ENCODE measurements around the gene GRIFIN. TPM values are rescaled to one million over a fixed set of nuclear protein-coding genes. Genes with fewer than 3 reads are reported as not detected.

The GRIFIN gene
- total RNA-seq, 1 donor from 2014 or later, result not detected

GRCh38 chr7:2503056-2503941 is 27.1 kb upstream of the GRIFIN start:
- H3K4me1 Mint-ChIP-seq (ENCODE audit: low read depth), result peaks cover 2% of the 10 kb centered on the region
- no peak for DNase-seq (ENCODE audit: low spot score, unreplicated experiment)
- no peaks in the 10 kb centered on the region for H3K36me3 Mint-ChIP-seq (ENCODE audit: insufficient read depth)
- no peak overlapping the region for H3K27ac Mint-ChIP-seq
- peaks cover 6% of the 10 kb centered on the region for H3K27me3 Mint-ChIP-seq
- no peaks in the 10 kb centered on the region for H3K9me3 Mint-ChIP-seq (ENCODE audit: low read depth)
- no peak overlapping the region for H3K4me3 Mint-ChIP-seq (ENCODE audit: low read depth)
- TF ChIP-seq CTCF (IDR thresholded peaks at IDR 0.05; ENCODE audit: unreplicated experiment), result no peak

- no peak overlapping the region for H3K27ac Mint-ChIP-seq
- peaks cover 2% of the 10 kb centered on the region for H3K4me1 Mint-ChIP-seq (ENCODE audit: low read depth)
- peaks cover 6% of the 10 kb centered on the region for H3K27me3 Mint-ChIP-seq
- no peaks in the 10 kb centered on the region for H3K36me3 Mint-ChIP-seq (ENCODE audit: insufficient read depth)
- no peaks in the 10 kb centered on the region for H3K9me3 Mint-ChIP-seq (ENCODE audit: low read depth)
- TF ChIP-seq CTCF (IDR thresholded peaks at IDR 0.05; ENCODE audit: unreplicated experiment), result no peak
- DNase-seq (ENCODE audit: low spot score, unreplicated experiment), result no peak
- H3K4me3 Mint-ChIP-seq (ENCODE audit: low read depth), result no peak overlapping the region
Measured at GRCh38 chr7:2502647-2502966, 26.4 kb upstream of the GRIFIN start.

- Mint-ChIP-seq H3K4me3 (ENCODE audit: low read depth) (no peak overlapping the region), H3K27me3 (peaks cover 6% of the 10 kb centered on the region), H3K36me3 (ENCODE audit: insufficient read depth) (no peaks in the 10 kb centered on the region), H3K27ac (no peak overlapping the region), H3K9me3 (ENCODE audit: low read depth) (no peaks in the 10 kb centered on the region), H3K4me1 (ENCODE audit: low read depth) (peaks cover 4% of the 10 kb centered on the region)
- DNase-seq (ENCODE audit: low spot score, unreplicated experiment), result no peak
- no peak for TF ChIP-seq CTCF (IDR thresholded peaks at IDR 0.05; ENCODE audit: unreplicated experiment)
Measured at GRCh38 chr7:2501947-2502646, 25.9 kb upstream of the GRIFIN start.

GRCh38 chr7:2500701-2501100 is 24.5 kb upstream of the GRIFIN start:
- DNase-seq (ENCODE audit: low spot score, unreplicated experiment), result no peak
- no peaks in the 10 kb centered on the region for H3K36me3 Mint-ChIP-seq (ENCODE audit: insufficient read depth)

More at GRCh38 chr7:2500701-2501100, 24.5 kb upstream of the GRIFIN start:
- Mint-ChIP-seq H3K9me3 (ENCODE audit: low read depth) (no peaks in the 10 kb centered on the region), H3K27ac (no peak overlapping the region), H3K4me3 (ENCODE audit: low read depth) (no peak overlapping the region), H3K27me3 (peaks cover 6% of the 10 kb centered on the region), H3K4me1 (ENCODE audit: low read depth) (peaks cover 5% of the 10 kb centered on the region)
- TF ChIP-seq CTCF (IDR thresholded peaks at IDR 0.05; ENCODE audit: unreplicated experiment), result no peak

Measured in progenitor cell of endocrine pancreas (in vitro differentiated cells).